HG03469 (cell line): ENCODE results near the gene LDLRAD4.

Source experiments
- ATAC-seq: cut with Tn5 transposase; IDR thresholded peaks from one replicate; pipeline ENCODE4 v1.9.1; 2021; ENCODE audit warnings: mild to moderate bottlenecking, moderate library complexity, moderate number of reproducible peaks; ENCODE audit not compliant: unreplicated experiment

LDLRAD4 gene

DNA sequence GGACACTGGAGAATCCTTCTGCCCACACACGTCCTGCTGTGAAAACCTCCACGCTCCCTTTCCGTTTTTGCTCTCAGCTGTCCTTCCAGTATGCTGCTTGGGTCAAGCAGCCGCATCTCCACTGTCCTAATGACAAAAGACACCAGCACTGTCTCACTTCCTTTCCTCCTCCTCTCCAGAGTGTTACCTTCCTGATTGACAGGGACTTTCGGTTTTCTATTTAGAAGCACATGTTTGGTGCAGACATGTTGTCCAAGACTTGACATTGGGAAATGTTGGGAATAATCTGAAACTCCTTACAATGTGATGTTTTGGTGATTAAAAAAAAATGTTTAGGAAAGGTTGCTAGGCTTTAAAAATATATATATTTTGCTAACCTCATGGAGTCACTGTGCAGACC lies 281.2 kb downstream of the LDLRAD4 start:
- ATAC-seq = no peak

DNA sequence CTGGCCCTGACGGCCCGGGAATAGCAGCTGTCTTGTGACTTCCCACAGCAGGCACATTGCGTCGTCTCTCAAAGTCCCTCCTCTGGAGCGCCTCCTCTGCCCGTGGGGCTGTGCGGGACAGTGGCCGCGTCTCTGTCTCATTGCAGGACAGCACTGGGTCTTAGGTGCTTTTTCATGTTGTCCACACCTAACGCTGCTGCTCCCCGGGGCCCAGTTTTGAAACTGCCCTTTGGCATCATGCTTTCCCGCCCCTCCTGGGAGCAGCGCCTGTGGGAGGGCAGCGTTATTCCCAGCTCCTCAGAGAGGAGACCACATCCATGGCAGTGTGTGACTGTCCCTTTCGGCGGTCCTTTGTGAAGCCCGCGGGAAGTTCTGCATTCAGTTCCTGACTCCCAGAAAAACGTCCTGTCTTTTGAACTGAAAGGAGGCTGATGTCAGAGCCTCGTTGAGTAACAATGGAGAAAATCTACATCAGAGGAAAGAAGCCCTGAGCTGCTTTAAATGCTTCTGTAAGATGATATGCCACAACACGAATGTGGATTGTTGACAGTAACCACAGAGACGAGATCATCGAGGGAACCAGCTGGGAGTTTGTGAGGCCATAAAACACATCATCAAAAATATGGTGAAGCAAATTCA lies 281.8 kb downstream of the LDLRAD4 start:
- ATAC-seq = no peak

DNA sequence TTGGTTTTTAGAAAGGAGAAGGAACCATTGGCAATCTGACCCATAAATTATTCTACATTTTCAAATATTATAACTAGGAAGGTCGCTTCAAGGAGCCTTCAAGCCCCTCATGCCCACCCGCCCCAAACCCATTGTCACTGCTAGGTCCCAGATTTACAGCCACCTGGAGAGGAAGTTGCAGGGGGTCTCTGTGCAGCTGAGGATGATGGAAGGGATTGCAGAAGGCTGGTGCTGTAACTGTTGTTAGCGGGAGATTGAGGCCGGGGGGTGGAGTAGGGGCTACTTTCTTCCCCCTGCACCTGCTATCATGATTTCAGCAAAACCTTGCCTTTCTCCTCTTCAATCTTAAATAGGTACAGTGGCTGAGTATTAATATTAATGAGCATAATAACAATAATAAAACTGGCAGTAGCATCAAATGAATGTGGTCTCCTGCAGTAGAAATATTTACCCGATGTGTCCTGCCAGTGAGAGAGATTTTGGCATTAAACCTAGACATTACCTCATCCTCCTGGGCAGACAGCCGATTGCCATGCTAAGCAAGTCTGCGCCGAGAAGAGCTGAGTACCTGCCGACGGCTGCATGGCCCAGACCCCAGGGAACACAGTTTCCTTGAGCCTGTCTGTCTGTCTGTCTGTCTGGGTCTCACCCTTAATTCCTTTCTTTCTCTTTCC lies 282.4 kb downstream of the LDLRAD4 start:
- no peak for ATAC-seq

DNA sequence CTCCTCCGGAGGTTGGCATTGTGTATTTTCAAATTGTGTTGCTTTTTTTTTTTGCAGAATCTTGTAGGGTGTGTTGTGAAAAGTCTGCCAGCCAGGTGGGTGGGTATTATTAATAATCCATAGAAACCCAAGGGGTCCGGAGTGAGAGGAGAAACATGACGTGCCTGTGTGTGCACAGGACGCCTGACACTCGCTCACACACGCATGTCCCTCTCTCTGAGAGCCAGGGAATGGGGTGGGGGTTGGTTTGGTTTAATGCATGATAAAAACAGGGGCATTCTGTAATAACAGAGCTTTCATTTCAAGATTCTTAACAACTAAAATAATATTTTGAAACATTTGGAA lies 283.0 kb downstream of the LDLRAD4 start:
- no peak for ATAC-seq

DNA sequence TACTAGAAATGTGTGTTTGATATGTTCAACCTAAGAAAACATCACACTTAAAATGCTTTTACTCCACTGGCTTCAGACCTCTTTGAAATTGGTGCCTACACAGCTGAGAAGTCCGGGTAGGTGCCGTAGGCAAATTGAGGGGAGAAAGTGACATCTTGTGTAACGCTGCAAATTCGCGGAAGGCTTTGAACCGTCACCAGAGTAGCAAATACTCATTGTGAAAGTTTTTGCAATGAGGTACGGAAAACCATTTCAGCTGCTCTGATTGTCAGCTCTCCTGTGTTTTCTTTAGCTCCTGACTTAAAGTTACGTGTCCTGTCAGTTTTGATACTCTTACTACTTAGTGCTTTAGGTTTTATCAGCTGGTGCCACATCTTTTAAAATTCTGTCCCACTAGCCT lies 283.3 kb downstream of the LDLRAD4 start:
- peak; percentile 98 for ATAC-seq

DNA sequence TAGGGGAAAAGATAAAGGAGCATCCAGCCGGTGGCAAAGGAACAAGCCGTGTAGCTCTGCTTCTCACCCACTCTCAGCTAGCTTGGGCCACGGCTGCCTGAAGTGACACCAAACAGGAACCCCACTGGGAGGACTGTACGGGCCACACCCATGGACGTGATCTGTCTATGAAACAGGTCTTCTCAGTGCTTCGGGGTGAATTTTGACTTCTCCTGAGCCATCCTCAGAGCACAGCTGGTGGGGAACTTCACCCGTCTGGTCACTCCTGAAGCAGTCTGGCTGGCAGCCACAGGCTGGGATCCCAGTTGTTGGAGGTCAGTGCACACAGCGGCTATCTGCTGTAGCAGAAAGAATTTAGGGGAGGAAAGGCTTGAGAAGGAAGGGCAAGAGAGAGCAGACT lies 284.0 kb downstream of the LDLRAD4 start:
- ATAC-seq = no peak

DNA sequence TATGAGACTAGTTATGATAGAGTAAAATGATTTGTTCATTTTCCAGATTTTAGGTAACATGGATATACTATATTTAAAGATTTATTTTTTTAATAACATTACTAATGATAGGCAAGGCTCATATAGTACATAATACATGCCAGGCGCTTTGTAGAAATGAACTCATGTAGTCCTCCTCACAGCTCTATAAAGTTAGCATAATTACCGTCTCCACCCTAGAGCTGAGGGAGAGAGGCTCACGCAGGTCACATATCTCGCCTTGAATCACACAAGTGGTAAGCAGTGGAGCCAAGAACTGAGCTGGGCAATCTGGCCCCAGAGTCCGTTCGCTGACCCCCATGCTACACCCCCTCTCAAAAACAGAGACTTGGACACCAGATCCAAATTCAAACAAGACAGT lies 285.3 kb downstream of the LDLRAD4 start:
- no peak for ATAC-seq

DNA sequence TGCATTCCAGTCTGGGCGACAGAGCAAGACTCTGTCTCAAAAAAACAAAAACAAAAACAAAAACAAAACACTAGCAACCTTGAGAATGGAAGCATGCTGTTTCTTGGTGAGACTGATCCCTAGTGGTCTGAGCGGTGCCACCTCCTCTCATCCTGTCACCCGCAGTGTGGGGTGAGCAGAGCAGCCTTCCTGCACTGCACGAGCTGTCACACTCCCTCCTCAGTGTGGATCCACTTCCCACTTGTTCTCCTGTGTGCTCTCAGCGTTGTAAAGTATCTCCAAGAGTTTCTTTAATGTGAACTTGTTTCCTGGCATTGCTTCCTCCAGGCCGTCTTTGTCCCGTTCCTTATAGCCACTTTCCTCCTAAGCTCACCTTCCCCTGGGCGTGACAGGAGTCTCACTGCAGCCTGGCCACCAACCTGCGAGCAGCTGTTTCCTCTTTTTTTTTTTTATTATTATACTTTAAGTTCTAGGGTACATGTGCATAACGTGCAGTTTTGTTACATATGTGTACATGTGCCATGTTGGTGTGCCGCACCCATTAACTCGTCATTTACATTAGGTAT lies 287.3 kb downstream of the LDLRAD4 start:
- no peak for ATAC-seq

DNA sequence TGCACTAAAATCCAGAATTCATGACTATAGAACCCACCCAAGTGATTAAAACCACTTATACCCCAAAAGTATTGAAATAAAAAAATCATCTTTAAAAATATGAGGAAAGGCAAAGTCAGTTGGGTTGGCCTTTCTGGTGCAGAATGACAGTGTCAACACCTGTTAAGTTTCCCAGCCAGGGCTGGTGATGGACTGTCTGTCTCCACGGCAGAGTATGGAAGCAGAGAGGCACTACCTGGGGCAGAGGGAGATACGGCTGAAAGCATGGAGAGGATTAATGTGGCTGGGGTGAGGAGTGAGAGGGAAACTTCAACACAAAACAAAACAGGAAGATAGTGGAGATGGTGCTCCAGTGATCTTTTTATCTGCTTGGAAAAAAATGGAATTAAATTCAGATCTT lies 292.0 kb downstream of the LDLRAD4 start:
- no peak for ATAC-seq

DNA sequence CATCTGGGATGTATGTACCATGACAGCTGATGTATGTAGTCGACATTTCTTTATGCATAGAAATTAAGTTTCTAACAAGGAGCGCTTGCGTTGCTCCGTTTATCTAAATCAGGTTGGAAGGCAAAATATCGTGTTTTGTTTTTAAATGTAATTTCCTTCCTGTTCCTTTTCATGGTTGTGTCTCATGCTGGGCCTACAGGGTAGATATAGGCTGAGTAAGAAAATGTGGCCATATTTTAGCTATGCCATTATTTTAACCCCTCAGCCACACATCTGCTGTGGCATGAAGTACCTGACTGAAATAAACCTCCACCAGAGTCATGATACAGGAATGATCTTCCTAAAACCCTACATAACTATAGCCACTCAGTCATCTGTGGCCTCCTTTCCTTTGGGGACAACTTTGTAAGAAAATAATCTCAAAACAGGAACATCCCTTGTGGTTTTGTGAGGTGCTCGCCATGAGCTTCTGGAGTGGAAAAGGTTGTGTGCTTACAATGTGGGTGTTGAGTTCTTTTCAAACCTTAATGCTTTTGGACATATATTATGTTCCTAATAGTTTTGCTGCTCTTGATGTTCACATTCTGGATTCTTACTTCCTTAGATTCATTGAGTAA lies 293.5 kb downstream of the LDLRAD4 start:
- no peak for ATAC-seq

DNA sequence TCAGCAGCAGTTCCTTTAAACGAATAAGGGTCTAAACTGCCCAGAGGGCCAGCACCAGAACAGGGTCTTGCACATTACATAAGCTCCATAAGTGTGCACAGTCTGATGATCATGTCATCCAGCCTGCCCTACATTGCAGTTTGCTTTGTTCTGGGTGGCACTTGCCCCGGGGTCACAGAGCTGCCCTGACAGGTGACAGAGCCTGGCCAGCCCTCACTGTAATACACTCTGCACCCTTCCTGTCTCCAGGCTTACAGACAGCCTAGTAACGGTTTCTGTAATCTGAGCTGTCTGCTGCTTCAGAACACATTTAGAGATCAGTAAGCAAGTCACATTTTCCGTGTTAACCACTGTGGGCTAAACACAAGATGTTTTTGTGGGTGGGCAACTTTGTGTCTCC lies 294.5 kb downstream of the LDLRAD4 start:
- ATAC-seq = no peak

DNA sequence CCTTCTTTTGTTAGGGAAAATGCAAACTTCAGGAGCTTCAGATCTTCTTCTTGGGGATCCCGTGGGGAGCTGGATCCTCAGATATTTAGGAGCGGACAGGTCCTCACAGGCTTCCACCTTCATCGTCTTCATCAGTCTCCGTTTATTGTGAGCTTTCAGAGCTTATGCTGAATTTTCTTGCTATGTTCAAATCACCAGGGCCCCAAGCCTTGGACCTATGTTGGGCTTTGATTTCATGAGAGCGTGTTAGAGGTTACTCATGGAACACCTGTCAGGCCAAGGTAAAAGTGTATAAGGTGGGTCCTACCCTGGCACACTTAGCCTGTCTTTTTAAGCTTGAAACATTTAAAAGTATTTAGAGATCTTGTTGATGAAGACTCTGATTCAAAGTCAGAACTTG lies 294.9 kb downstream of the LDLRAD4 start:
- no peak for ATAC-seq

DNA sequence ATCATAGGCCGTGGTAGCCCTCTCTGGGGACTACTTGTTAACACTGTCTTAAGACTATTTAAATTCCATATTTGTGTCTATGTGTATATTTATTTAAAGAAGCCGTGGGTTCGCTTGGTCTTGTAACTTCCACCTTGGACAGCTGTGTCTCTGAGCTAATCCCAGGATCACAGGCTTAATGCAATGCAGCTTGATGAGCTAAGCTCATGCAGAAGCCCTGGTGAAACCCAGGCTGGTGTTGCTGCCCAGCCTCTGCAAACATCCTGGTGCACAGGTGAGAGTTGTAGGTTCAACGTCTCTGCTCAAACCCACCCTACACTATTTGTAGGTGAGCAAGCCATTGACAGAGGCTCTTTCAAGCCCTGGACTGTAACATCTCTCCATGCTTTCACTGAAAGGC lies 296.0 kb downstream of the LDLRAD4 start:
- no peak for ATAC-seq

DNA sequence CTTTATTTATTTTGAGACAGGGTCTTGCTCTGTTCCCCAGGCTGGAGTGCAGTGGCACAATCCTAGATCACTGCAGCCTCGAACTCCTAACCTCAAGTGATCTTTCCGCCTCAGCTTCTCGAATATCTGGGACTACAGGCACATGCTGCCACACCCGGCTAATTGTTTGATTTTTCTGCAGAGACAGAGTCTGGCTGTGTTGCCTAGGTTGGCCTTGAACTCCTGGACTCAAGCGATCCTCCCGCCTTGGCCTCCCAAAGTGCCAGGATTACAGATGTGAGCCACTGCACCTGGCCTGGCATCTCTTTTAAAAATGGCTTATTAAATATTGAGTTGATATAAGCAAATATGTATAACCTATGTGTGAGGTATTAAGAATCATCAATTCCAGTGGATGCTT lies 298.3 kb downstream of the LDLRAD4 start:
- no peak for ATAC-seq

DNA sequence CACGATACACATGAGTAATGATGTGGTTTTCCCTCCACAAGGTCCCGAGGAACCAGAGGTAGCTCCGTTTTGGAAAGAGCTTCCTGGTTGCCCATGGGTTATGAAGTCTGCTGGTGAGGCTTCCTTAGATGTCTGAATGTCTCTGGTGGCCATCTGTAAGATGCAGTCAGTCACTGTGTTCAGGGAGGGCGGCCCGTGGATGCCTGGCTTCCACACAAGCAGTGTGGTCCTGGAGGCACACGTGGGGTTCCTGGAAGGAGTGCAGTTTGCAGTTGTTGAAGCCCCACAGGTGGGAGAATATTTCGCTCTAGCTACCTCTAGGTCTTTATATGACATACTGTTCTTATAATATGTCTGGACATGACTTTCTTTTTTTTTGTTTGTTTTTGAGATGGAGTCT lies 298.8 kb downstream of the LDLRAD4 start:
- ATAC-seq = no peak

DNA sequence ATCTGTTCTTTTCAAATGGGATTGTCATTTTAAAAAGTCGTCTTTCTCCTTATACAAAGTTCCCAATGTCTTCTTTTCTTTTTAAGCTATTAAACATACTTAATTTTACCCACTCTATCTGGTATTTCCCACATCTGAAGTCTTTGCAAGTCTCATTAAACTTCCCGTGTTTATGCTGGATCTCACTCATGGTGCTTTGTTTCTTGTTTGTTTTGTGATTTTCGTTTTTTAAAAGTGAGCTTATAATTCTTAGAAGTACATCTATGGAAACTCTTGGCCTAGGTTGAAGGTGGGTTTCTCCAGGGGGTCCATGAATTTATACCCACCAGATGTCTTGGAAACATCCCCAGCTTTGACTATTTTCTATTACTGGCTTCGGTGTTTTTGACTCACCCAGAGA lies 299.8 kb downstream of the LDLRAD4 start:
- ATAC-seq = no peak

DNA sequence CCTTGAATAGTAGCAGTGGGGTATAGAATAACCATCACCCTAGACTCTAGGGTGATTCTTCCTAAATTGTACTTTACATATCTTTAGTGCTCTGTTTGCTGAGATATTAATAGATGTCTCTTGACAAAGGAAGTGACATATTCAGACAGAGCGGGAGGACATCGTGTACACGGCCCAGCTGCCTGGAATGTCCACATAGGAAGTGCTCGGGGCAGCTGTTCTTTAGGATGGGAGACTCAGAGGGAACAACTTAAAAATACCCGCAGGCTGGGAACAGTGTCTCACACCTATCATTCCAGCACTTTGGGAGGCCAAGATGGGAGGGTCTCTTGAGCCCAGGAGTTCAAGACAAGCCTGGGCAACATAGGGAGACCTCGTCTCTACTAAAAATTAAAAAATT lies 301.7 kb downstream of the LDLRAD4 start:
- no peak for ATAC-seq

DNA sequence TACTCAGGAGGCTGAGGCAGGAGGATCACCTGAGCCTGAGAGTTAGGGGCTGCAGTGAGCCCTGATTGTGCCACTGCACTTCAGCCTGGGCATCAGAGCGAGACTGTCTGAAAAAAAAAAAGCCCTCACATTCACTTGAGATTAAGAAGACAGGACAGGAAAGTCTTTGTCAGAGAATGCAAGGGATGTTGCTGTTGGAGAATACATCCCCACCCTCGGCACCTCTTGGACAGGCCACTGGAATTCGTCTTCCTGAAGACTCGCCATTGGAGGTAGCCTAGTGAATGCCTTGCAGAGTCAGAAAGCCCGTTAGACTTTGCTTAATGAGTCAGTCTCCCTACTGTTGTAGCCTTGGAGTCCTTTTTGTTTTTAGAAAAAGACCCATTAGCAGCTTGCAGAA lies 302.2 kb downstream of the LDLRAD4 start:
- ATAC-seq = no peak

DNA sequence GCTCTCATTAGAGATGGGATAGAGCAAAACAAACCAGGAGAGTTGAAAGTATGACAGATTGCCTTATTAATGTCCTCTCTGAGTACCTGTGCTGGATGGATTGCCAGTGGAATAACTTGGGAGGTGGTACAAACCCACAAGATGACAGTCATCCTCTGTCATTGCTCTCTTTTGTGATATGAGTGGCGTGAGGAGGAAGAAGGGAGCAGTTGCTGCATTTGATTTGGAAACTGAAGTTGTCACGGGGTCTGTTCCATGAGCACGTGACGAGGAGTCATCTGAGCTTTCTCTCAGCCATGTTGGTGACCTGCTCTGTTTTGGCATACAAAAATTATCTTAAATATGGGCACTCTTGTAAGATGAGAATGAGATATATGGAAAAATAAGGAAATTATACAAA lies 302.9 kb downstream of the LDLRAD4 start:
- ATAC-seq = no peak

DNA sequence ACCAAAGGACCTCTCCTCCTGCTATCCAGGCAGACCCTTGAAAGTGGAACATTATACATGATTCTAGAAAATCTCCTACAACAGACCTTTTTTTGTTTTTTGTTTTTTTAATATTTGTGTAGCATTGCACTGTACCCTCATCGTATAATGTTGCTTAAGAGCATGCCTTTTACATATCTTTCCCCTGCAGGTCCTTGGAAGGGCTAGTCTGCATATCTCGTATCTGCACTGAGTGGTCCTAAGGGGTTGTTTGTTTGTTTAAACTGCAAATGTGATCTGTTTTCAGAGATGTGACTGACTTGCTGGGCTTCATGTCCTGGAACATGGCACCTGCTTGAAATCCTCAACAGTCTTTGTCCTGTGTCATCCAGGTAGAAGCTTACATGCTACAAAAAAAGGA lies 303.7 kb downstream of the LDLRAD4 start:
- no peak for ATAC-seq

DNA sequence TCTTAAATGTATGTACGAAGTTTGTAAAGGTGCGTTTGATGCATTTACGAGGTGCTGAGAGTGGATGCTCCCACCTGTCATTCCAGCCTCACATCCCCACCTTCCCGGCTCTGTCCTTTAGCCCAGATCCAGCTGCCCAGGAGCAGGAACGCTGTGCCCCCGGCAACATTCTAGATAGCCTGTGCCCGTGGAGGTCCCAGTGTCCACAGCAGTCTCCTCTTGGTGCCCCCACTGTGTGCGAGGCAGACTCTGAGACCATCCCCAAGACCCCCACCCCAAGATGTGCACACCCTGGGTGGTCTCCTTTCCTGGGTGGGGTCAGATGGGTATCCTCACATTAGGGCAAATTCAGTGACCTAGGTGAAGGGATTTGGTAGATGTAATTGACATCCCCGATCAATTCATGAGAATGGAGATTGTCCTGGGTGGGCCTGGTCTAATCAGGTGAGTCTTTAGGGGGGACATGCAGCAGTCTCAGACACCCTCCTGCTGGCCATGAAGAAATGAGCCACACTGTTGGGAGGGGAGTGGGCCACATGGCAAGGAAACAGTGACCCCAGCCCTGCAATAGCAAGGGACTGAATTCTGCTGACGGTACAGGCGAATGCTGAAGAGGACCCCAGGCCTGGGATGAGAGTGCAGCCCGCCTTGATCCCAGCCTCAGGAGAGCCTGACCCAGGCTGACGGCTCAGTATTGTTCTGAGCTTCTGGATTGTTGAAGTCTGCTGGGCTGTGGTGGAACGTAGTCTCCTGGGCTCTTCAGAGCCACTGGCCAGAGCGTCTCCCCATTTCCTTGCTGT lies 304.5 kb downstream of the LDLRAD4 start:
- no peak for ATAC-seq

DNA sequence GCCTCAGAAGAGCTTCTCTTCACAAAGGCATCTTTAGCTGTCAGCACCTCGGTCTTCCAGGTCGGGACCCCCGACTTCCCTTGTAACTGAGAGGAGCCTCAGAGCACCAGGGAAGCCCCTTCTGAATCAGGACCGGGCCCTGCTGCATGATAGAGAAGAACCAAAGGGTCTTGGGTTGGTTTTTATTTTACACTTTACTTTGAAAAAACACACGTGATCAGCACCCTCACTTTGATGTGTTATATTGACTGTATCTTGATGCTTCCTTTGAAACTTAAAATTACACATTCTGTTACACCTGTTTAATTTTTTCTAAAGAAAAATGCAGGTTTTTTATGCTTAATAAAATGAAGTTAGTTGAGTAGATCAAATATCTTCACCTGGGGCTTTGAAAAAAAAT lies 305.5 kb downstream of the LDLRAD4 start:
- no peak for ATAC-seq
